T follicular helper cell (primary cell): ENCODE results near the gene OR2A25.

Experiments
- DNase-seq: peaks from one replicate; pipeline ENCODE4 v3.0.0-alpha.2; 2020; ENCODE audit warnings: low read depth

OR2A25 gene

DNA sequence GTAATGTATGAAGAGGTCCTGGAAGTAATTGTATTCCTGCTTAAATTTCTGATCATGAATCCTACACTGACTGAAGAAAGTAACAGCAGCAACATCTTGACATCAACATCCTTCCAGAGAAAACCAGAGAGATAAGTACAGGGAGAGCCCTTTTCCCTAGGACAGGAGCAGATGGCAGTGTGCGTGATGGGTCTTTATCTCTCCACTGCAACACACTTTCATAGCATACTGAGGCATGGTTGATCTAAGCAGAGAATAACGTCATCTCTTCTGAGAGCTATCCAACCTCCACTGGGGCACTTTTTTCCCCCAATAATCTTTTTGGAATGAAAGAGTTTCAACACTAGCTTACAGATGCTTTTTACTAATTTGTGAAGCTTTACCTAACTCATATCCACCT lies 342 bp downstream of the OR2A25 start:
- DNase-seq, result no peak

DNA sequence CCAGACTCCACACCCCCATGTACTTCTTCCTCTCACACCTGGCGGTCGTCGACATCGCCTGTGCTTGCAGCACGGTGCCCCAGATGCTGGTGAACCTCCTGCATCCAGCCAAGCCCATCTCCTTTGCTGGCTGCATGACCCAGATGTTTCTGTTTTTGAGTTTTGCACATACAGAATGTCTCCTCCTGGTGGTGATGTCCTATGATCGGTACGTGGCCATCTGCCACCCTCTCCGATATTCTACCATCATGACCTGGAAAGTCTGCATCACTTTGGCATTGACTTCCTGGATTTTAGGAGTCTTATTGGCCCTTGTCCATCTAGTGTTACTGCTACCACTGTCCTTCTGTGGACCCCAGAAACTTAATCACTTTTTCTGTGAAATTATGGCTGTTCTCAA lies 4.8 kb downstream of the OR2A25 start:
- no peak for DNase-seq

DNA sequence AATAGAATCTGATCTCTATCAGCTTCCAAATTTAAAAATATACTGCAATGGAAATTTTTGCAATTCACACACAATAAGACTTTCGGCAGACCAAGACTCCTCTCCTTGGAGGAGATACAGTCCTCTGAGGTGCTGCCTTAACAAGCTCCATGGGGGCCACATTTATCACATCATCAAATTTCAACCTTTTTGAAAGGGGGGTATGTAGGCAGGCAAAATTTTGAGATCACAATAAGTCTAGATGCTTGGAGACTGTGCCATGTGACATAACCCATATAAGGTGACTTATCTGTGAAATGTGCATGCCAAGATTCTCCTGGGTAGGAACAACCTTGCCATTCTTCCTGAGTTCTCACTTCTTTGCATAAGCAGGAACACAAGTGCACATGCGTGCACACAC lies 16.4 kb downstream of the OR2A25 start, which contains the start of gene OR2A12:
Gene OR2A12, plus strand, starts transcription at position 301 of the 400 bp plus-strand sequence. CDS start 8,830 bp downstream, outside the sequence.
- DNase-seq, result no peak

DNA sequence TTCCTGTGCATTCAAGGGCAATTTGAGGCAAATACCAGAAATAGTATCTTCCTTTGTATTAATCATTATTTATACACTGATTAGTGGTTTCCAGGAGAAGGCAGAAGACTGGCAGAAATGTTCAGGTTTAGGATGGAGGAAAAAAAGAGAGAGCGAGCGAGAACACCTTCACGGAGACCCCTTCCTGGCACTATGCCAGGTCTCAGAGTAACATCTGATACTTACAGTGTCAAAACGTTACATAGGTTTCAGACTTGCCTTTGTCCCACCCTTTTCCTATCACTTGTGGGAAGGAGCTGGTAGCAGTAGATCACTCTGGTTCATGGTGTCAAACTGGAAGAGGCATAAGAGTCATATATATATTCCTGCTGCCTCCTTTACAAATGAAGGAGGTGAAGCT lies 17.1 kb downstream of the OR2A25 start:
- no peak for DNase-seq

DNA sequence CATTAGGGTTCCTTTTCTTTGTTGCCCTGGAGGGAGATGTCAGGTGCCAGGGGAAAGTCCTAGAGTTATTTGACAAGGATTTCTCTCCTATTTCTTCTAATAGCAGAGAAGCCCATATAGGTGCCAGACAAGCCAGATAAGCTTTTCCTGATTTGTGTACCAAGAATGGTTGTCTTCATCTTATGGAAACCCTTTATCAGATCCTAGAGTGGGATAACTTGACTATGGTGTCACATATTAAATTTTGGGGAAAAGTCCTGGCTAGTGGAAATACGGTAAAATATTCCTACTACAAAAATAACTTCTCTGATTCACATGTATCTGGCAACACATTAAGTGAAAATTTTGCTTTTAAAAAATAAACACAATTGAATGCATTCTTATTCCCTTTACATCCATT lies 17.6 kb downstream of the OR2A25 start:
- DNase-seq, result no peak

DNA sequence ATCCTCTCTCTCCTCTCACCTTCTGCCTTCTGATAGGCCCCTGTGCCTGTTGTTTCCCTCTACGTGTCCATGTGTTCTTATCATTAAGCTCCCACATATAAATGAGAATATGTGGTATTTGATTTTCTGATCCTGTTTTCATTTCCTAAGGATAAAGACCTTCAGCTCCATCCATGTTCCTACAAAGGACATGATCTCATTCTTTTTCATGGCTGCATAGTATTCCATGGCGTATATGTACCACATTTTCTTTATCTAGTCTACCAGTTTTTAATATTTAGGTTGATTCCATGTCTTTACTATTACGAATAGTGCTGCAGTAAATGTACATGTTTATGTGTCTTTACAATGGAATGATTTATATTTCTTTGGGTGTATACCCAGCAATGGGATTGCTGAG lies 21.1 kb downstream of the OR2A25 start:
- no peak for DNase-seq

DNA sequence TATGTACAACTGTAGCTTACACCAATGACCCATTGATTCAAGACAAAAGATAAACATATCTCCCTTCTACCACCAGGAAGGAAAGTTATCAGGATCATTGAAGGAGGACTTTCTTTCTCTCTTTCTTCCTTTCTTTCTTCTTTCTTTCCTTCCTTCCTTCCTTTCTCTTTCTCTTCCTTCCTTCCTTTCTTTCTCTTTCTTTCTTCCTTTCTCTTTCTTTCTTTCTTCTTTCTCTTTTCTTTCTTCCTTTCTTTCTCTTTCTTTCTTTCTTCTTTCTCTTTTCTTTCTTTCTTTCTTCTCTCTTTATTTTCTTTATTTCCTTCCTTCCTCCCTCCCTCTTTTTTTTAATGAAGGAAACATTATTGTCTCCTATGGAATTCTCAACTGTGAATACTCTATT lies 29.2 kb downstream of the OR2A25 start:
- no peak for DNase-seq

DNA sequence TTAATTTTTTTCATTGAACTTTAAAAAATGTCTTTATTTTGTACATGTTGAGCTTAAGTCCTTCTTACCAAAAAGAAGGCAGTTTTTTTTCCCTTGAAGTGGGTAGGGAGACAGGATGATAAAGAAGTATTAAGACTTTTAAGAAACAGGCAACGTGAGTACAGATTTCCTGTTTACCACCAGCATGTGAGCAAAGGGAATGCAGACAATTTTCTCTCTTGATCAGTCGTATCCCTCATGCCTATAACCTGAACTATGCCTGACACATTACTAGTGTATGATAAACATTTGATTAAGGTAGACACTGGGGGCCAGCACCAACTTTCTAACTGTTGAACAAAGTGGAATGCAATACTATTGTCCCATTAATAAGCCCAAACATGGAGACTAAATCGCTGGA lies 31.0 kb downstream of the OR2A25 start:
- DNase-seq, result no peak

DNA sequence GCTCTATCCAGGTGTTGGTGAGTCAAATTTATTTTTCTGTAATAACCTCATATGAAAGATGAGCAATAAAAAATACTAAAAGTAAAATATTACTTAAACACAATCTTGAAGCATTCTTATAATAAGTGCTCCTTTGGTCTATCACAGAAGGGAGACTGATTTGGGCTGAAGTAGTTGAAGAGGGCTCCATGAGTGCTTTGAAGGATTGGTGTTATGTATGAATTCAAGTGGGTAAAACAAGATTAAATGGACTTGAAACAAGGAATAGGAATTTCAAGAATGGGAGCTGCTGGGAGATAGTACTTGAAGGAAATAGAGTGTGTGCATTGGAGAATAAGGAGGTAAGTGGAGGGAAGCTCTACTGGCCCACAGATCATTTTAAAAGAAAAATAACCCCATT lies 32.4 kb downstream of the OR2A25 start:
- DNase-seq, result no peak

DNA sequence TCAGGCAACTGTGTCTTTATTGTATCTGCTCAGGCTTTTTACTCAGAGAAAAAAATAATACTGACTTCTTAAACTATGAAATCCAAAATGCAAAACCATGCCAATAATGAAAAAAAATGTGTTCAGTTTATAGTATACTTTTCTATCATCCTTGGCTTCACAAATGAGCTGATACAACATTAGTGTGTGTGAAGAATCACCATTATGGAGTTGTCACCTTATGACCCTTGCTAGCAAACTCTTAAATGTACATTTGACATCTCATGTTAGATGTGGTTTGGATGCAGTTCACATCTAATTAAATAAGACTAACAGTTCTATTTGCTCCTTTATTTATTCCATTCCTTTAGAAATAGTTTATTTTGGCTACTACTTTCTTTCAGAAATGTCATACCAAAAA lies 35.6 kb downstream of the OR2A25 start:
- no peak for DNase-seq

DNA sequence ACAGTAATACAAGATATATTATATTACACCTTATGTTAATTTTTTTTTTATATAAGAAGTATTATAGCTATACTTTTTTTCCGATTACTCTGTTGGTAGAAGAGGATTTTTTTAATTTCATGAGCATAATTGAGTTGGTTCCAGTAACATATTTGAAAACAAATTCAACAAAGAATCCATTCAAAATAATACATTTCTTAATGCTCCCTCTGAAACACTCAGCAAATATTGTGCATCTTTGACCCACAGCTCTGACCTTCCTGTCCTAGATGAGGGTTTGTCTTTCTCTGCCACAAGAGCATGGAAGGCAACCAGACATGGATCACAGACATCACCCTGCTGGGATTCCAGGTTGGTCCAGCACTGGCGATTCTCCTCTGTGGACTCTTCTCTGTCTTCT lies 39.7 kb downstream of the OR2A25 start, which contains the start of gene OR2A2:
Gene OR2A2, plus strand, starts transcription at position 301 of the 400 bp plus-strand sequence. Its CDS starts 0 bp downstream, at position 301.
- no peak for DNase-seq

DNA sequence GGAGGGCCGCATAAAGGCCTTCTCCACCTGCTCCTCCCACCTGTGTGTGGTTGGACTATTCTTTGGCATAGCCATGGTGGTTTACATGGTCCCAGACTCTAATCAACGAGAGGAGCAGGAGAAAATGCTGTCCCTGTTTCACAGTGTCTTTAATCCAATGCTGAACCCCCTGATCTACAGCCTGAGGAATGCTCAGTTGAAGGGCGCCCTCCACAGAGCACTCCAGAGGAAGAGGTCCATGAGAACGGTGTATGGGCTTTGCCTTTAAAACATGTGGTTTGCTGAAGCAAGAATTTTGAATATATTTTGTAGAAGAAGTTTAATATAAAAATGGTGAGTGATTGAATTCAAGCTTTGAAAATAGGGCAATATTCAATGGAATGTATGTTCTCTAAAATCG lies 40.7 kb downstream of the OR2A25 start:
- DNase-seq, result no peak

DNA sequence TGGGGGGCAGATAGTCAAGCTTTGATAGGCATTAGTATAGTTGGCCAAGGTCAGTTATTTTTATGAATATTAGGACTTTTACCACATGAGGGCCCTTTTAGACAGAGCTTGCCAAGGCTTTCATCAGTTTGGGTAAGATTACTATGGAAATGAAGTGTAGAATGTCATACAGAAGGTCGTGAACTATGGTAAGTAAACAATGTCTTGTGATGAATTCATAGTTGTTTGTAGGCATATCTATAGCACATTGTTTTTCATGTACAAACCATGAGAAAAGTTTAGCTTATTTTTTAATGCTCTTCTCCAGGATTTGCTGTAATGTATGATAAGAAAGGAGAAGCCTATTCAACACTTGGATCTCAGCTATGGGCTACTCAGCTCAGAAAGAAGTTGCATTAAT lies 44.0 kb downstream of the OR2A25 start:
- DNase-seq, result no peak

DNA sequence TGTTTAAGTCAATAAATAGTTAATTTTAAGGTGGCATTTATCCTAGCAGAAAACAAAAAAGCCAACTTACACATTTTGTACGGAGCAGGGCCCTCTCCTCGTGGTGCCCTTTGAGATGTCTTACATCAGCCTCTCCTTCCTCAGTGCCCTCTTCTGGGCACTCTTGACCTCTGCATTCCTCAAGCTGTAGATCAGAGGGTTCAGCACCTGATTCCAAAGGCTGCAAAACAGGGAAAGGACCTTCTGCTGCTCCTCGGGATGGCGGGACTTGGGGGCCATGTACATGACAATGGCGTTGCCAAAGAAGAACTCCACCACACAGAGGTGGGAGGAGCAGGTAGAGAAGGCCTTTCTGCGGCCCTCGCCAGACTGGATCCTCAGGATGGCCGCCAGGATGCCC lies 48.7 kb downstream of the OR2A25 start:
- DNase-seq, result no peak

DNA sequence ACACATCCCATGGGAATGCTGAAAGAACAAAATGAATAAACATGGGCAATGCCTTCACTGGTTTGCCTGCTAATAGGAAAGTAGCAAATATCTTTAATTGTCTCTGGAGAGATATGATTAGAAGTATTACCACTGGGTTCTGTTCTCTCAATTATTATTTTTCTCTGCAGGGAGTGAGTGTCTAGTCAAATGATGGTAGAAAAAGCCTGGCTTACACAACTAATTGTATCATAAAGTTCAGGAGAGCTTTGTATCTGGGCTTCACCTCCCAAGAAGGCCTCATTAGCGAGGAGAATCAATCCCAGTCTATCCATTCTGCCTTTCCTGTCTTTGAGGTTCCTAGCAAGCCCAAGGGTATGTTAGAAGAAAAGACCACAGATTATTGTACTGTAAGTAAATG lies 53.3 kb downstream of the OR2A25 start, which contains the start of gene OR2A14:
Gene OR2A14, plus strand, starts transcription at position 301 of the 400 bp plus-strand sequence. CDS start 5,937 bp downstream, outside the sequence.
- DNase-seq, result no peak
